Breast epithelium (tissue), 3 donors: ENCODE measurements around the gene CHI3L2.

Experiments used
- POLR2AphosphoS5 ChIP-seq, 3 donors: sonication (generic); formaldehyde crosslinking; IDR thresholded peaks; one replicate each; pipeline ENCODE4 v1.6.1; 2017; ENCODE audit warnings: antibody characterized with exemption in 3 of 3
- TF ChIP-seq, protein P1 (sequence below), 3 donors: fragments of 450-650 bp; IDR thresholded peaks; one replicate each; pipeline ENCODE4 v1.5.1; 2016 to 2017; ENCODE audit warnings: antibody characterized with exemption in 3 of 3, mild to moderate bottlenecking in 3 of 3, moderate library complexity in 3 of 3

DNA sequence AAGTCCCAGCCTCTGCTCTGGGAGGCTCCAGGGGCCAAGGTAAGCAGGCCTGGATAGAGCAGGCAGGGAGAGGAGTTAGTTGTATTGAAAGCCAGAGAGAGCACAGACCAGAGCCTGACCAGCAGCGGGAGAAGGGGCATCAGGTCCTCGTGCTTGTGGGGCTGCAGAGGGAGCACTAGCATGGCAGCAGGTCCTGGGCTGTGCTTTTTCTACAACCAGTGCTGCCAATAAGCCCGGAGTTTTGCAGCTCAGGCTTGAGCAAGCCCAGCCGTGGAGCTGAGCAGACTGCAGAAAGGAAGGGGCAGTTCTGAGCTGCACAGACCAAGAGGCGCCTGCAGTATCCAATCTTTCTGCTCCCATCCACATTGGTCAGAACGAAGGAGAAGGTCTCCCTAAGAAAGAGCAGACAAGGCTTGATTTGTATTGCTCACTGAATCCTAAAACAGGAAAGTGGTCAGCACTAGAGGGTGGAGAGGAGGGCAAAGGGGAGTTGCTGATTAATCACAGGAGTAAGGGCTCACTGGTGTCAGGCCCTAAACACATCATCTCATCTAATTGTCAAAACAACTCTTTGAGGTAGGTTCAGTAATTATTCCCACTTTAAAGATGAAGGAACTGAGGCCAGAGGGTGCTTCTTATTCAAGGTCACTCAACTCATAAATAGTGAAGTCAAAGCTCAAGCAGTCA is 29.8 kb upstream of the CHI3L2 start:
- TF ChIP-seq, protein P1, sequence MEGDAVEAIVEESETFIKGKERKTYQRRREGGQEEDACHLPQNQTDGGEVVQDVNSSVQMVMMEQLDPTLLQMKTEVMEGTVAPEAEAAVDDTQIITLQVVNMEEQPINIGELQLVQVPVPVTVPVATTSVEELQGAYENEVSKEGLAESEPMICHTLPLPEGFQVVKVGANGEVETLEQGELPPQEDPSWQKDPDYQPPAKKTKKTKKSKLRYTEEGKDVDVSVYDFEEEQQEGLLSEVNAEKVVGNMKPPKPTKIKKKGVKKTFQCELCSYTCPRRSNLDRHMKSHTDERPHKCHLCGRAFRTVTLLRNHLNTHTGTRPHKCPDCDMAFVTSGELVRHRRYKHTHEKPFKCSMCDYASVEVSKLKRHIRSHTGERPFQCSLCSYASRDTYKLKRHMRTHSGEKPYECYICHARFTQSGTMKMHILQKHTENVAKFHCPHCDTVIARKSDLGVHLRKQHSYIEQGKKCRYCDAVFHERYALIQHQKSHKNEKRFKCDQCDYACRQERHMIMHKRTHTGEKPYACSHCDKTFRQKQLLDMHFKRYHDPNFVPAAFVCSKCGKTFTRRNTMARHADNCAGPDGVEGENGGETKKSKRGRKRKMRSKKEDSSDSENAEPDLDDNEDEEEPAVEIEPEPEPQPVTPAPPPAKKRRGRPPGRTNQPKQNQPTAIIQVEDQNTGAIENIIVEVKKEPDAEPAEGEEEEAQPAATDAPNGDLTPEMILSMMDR (IDR thresholded peaks at IDR 0.05): no peak
- TF ChIP-seq POLR2AphosphoS5 (IDR thresholded peaks at IDR 0.05): no peak
